Parathyroid adenoma (tissue), 2 donors: ENCODE measurements around the gene UNC5A.

Source experiments
- H2AFZ ChIP-seq: fragments of 300-600 bp; sonication (generic); one replicate; pipeline ENCODE4 v1.7.0; 2017; ENCODE audit warnings: antibody characterized with exemption, mild to moderate bottlenecking
- H3K27ac ChIP-seq: fragments of 300-600 bp; sonication (generic); one replicate; pipeline ENCODE4 v1.7.0; 2017
- H3K27me3 ChIP-seq: fragments of 300-600 bp; sonication (generic); one replicate; pipeline ENCODE4 v1.7.0; 2017; ENCODE audit warnings: low read length; ENCODE audit not compliant: control insufficient read depth, insufficient read depth
- H3K36me3 ChIP-seq: fragments of 300-600 bp; sonication (generic); one replicate; pipeline ENCODE4 v1.7.0; 2017; ENCODE audit warnings: low read length; ENCODE audit not compliant: control insufficient read depth, insufficient read depth
- H3K4me1 ChIP-seq: fragments of 300-600 bp; sonication (generic); one replicate; pipeline ENCODE4 v1.7.0; 2017; ENCODE audit warnings: control low read depth
- H3K4me2 ChIP-seq: fragments of 300-600 bp; sonication (generic); one replicate; pipeline ENCODE4 v1.7.0; 2017; ENCODE audit warnings: low read length
- H3K4me3 ChIP-seq: fragments of 300-600 bp; sonication (generic); one replicate; pipeline ENCODE4 v1.7.0; 2017; ENCODE audit warnings: low read depth, low read length
- H3K79me2 ChIP-seq: fragments of 300-600 bp; sonication (generic); one replicate; pipeline ENCODE4 v1.7.0; 2017; ENCODE audit warnings: control low read depth
- H3K9ac ChIP-seq: fragments of 300-600 bp; sonication (generic); one replicate; pipeline ENCODE4 v1.7.0; 2017; ENCODE audit warnings: mild to moderate bottlenecking
- H3K9me3 ChIP-seq: fragments of 300-600 bp; sonication (generic); one replicate; pipeline ENCODE4 v1.7.0; 2017; ENCODE audit warnings: low read length; ENCODE audit not compliant: control insufficient read depth
- TF ChIP-seq, protein P1 (sequence below): fragments of 300-600 bp; sonication (generic); IDR thresholded peaks from one replicate; pipeline ENCODE4 v1.7.0; 2017; ENCODE audit warnings: antibody characterized with exemption, mild to moderate bottlenecking
- donor health status: primary hyperparathyroidism.

The UNC5A gene

DNA sequence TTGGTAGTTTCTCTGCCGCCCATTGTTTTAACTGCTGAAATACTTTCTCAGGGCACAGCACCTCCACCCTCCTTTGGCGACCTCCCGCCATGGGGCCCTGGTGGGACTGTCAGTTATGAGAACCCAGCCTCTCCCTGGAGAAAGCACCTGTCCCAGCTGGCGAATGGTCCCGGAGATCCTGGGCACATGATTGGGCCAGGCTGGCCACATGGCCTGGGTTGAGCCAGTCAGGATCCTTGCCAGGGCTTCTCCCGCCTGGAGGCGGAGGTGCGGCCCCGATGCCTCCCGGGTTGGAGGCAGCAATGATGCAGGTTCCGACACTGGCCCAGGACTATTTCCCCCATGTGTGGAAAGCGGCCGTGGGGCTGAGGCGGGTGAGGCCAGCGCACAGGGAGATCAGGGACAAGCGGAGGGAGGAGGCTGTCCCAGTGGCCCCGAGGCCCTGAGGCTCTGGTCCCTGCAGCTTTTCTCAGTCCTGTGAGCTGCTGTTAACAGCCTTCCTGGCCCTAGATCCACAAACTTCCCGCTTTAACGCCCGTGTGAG, 13.6 kb downstream of the UNC5A start:
- TF ChIP-seq, protein P1, sequence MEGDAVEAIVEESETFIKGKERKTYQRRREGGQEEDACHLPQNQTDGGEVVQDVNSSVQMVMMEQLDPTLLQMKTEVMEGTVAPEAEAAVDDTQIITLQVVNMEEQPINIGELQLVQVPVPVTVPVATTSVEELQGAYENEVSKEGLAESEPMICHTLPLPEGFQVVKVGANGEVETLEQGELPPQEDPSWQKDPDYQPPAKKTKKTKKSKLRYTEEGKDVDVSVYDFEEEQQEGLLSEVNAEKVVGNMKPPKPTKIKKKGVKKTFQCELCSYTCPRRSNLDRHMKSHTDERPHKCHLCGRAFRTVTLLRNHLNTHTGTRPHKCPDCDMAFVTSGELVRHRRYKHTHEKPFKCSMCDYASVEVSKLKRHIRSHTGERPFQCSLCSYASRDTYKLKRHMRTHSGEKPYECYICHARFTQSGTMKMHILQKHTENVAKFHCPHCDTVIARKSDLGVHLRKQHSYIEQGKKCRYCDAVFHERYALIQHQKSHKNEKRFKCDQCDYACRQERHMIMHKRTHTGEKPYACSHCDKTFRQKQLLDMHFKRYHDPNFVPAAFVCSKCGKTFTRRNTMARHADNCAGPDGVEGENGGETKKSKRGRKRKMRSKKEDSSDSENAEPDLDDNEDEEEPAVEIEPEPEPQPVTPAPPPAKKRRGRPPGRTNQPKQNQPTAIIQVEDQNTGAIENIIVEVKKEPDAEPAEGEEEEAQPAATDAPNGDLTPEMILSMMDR: no peak
- Histone ChIP-seq H3K4me2 (no peak overlapping the region), H3K27ac (no peak overlapping the region), H3K4me3 (no peak overlapping the region), H2AFZ (no peak overlapping the region), H3K4me1 (peaks cover 31% of the 10 kb centered on the region), H3K9ac (no peak overlapping the region), H3K27me3 (no peaks in the 10 kb centered on the region), H3K36me3 (no peaks in the 10 kb centered on the region), H3K9me3 (no peaks in the 10 kb centered on the region), H3K79me2 (no peaks in the 10 kb centered on the region)

DNA sequence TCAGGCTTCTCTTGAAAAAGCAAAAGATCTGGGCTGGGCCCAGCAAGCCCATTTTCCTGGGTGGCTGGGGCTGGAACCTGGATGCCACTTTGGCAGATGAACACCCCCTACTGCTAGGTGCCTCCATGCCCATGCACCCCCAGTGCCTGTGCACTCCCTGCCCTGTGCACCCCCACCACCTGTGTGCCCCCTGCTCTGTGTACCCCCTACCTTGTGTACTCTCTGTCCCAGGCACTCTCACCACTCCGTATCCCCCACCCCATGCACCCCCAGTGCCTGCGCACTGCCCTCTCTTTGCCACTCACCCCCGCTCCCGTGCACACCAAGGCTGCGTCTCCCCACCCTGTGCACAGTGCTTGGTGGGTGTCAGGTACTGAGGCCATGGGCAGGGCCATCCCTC, 14.2 kb downstream of the UNC5A start:
- Histone ChIP-seq H3K4me3 (no peak overlapping the region), H3K4me1 (peaks cover 29% of the 10 kb centered on the region), H2AFZ (no peak overlapping the region), H3K4me2 (no peak overlapping the region), H3K36me3 (no peaks in the 10 kb centered on the region), H3K27me3 (no peaks in the 10 kb centered on the region), H3K9ac (no peak overlapping the region), H3K9me3 (no peaks in the 10 kb centered on the region), H3K27ac (no peak overlapping the region), H3K79me2 (no peaks in the 10 kb centered on the region)
- TF ChIP-seq, protein P1: no peak

GRCh38 chr5:176825234-176825633, 14.9 kb downstream of the UNC5A start:
- H3K36me3 ChIP-seq: no peaks in the 10 kb centered on the region
- no peaks in the 10 kb centered on the region for H3K79me2 ChIP-seq
- no peak overlapping the region for H2AFZ ChIP-seq
- H3K27ac ChIP-seq: no peak overlapping the region
- H3K4me3 ChIP-seq: no peak overlapping the region
- H3K27me3 ChIP-seq: no peaks in the 10 kb centered on the region
- H3K4me1 ChIP-seq: peaks cover 22% of the 10 kb centered on the region
- H3K9ac ChIP-seq: no peak overlapping the region
- no peaks in the 10 kb centered on the region for H3K9me3 ChIP-seq
- TF ChIP-seq, protein P1: no peak
- H3K4me2 ChIP-seq: no peak overlapping the region

DNA sequence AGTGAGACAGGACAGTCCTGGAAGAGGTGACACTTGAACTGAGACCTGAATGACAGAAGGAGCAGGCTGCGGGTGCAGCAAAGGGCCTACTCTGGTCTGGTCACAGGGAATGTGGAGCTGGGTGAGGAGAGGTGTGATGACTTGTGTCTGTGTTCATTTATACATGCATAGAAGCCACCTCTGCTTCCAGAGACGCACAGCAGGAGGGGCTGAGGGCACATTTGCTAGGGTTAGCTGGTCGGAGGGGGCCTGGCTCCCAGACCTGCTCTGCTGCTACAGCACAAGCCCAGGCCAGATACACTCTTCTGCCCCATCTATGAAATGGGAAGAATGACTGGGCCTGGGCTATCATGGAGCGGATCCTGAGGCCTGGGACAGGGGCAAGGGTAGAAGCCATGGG, 15.6 kb downstream of the UNC5A start:
- Histone ChIP-seq H3K4me1 (peaks cover 18% of the 10 kb centered on the region), H2AFZ (no peak overlapping the region), H3K9ac (no peak overlapping the region), H3K4me2 (no peak overlapping the region), H3K79me2 (peaks cover 1% of the 10 kb centered on the region), H3K4me3 (no peak overlapping the region), H3K27me3 (no peaks in the 10 kb centered on the region), H3K36me3 (no peaks in the 10 kb centered on the region), H3K9me3 (no peaks in the 10 kb centered on the region), H3K27ac (no peak overlapping the region)
- TF ChIP-seq, protein P1: no peak

GRCh38 chr5:176827736-176828414, 17.5 kb downstream of the UNC5A start:
- H3K9me3 ChIP-seq: no peaks in the 10 kb centered on the region
- no peak overlapping the region for H3K27ac ChIP-seq
- H3K9ac ChIP-seq: no peak overlapping the region
- peaks cover 8% of the 10 kb centered on the region for H3K79me2 ChIP-seq
- TF ChIP-seq, protein P1: no peak
- H2AFZ ChIP-seq: no peak overlapping the region
- no peak overlapping the region for H3K4me2 ChIP-seq
- H3K4me1 ChIP-seq: peaks cover 4% of the 10 kb centered on the region
- no peaks in the 10 kb centered on the region for H3K27me3 ChIP-seq
- H3K36me3 ChIP-seq: no peaks in the 10 kb centered on the region
- no peak overlapping the region for H3K4me3 ChIP-seq
